Neural crest cell (in vitro differentiated cells): ENCODE measurements around the gene COL25A1. TPM values are rescaled to one million over a fixed set of nuclear protein-coding genes. Genes with fewer than 3 reads are reported as not detected.

Experiments used
- DNase-seq: peaks from one replicate; pipeline ENCODE4 v3.0.0; 2021; ENCODE audit warnings: low read depth, mixed read lengths, low spot score
- H3K27ac Mint-ChIP-seq: one replicate; pipeline ENCODE4 v1.8.0; 2021; ENCODE audit warnings: mild to moderate bottlenecking, mixed read lengths; ENCODE audit not compliant: unreplicated experiment
- H3K27me3 Mint-ChIP-seq: 2 replicates; pipeline ENCODE4 v1.8.0; 2021; ENCODE audit warnings: low read depth, mild to moderate bottlenecking, mixed read lengths
- H3K36me3 Mint-ChIP-seq: 2 replicates; pipeline ENCODE4 v1.8.0; 2021; ENCODE audit warnings: low read depth, mild to moderate bottlenecking, mixed read lengths
- H3K4me1 Mint-ChIP-seq: 2 replicates; pipeline ENCODE4 v1.8.0; 2021; ENCODE audit warnings: mixed read lengths
- H3K4me3 Mint-ChIP-seq: one replicate; pipeline ENCODE4 v1.8.0; 2021; ENCODE audit warnings: mild to moderate bottlenecking, mixed read lengths
- H3K9me3 Mint-ChIP-seq: 2 replicates; pipeline ENCODE4 v1.8.0; 2021; ENCODE audit warnings: mixed read lengths
- CTCF ChIP-seq: fragments of 200-600 bp; sonication (generic); conservative IDR thresholded peaks from 2 replicates; pipeline ENCODE4 v1.5.0; 2021; ENCODE audit warnings: antibody characterized with exemption, mild to moderate bottlenecking
- total RNA-seq: library from RNA; stranded (reverse); gene quantifications from 2 replicates; pipeline ENCODE4 v1.2.1, GENCODE V29; 2021

Gene COL25A1
- total RNA-seq, 1 donor from 2014 or later: 39.3 TPM

GRCh38 chr4:109266236-109266635, 36.2 kb downstream of the COL25A1 start:
- DNase-seq: no peak
- Mint-ChIP-seq H3K27ac (no peak overlapping the region), H3K9me3 (no peaks in the 10 kb centered on the region), H3K36me3 (peaks cover 5% of the 10 kb centered on the region), H3K4me3 (peak overlapping the region; percentile 10), H3K4me1 (peaks cover 44% of the 10 kb centered on the region), H3K27me3 (no peaks in the 10 kb centered on the region)
- no peak for TF ChIP-seq CTCF

- no peak for TF ChIP-seq CTCF
- Mint-ChIP-seq H3K36me3 (no peaks in the 10 kb centered on the region), H3K27me3 (no peaks in the 10 kb centered on the region), H3K9me3 (no peaks in the 10 kb centered on the region), H3K4me1 (peaks cover 60% of the 10 kb centered on the region), H3K4me3 (no peak overlapping the region), H3K27ac (peak overlapping the region; percentile 94)
- DNase-seq: no peak
Observed at GRCh38 chr4:109263721-109264120, 38.7 kb downstream of the COL25A1 start.

GRCh38 chr4:109256818-109257217, 45.6 kb downstream of the COL25A1 start:
- H3K4me3 Mint-ChIP-seq: no peak overlapping the region
- H3K27ac Mint-ChIP-seq: no peak overlapping the region
- peaks cover 47% of the 10 kb centered on the region for H3K4me1 Mint-ChIP-seq
- no peaks in the 10 kb centered on the region for H3K9me3 Mint-ChIP-seq
- H3K27me3 Mint-ChIP-seq: no peaks in the 10 kb centered on the region
- H3K36me3 Mint-ChIP-seq: no peaks in the 10 kb centered on the region
- no peak for DNase-seq
- TF ChIP-seq CTCF: no peak

- Mint-ChIP-seq H3K36me3 (peaks cover 3% of the 10 kb centered on the region), H3K4me3 (no peak overlapping the region), H3K27me3 (no peaks in the 10 kb centered on the region), H3K4me1 (peaks cover 62% of the 10 kb centered on the region), H3K9me3 (peaks cover 3% of the 10 kb centered on the region), H3K27ac (no peak overlapping the region)
- TF ChIP-seq CTCF: no peak
- DNase-seq: no peak
Observed at GRCh38 chr4:109254845-109255244, 47.6 kb downstream of the COL25A1 start.

GRCh38 chr4:109251396-109251795, 51.1 kb downstream of the COL25A1 start:
- peaks cover 52% of the 10 kb centered on the region for H3K4me1 Mint-ChIP-seq
- H3K27me3 Mint-ChIP-seq: no peaks in the 10 kb centered on the region
- peak; percentile 8 for DNase-seq
- peak overlapping the region; percentile 56 for H3K4me3 Mint-ChIP-seq
- no peak for TF ChIP-seq CTCF
- peak overlapping the region; percentile 36 for H3K27ac Mint-ChIP-seq
- peaks cover 3% of the 10 kb centered on the region for H3K9me3 Mint-ChIP-seq
- peaks cover 12% of the 10 kb centered on the region for H3K36me3 Mint-ChIP-seq

GRCh38 chr4:109248322-109248900, 54.0 kb downstream of the COL25A1 start:
- TF ChIP-seq CTCF: no peak
- Mint-ChIP-seq H3K4me3 (no peak overlapping the region), H3K36me3 (peaks cover 15% of the 10 kb centered on the region), H3K9me3 (peaks cover 3% of the 10 kb centered on the region), H3K4me1 (peaks cover 71% of the 10 kb centered on the region), H3K27ac (no peak overlapping the region), H3K27me3 (no peaks in the 10 kb centered on the region)
- no peak for DNase-seq
